Neural progenitor cell (in vitro differentiated cells): ENCODE data around the gene GTPBP2. TPM values are rescaled to one million over a fixed set of nuclear protein-coding genes. Genes with fewer than 3 reads are reported as not detected.
"Not testable (repeated sequence)": the region's sequence is repeated elsewhere in the genome, so short reads cannot be mapped to it uniquely, and the experiment has no call there.

Source experiments
- DNase-seq: peaks from one replicate; pipeline ENCODE4 v3.0.0-alpha.2; 2016; ENCODE audit warnings: low spot score
- H2AFZ ChIP-seq: fragments of 200-600 bp; sonication (generic); replicated peaks from 2 replicates; pipeline ENCODE4 v1.6.1; 2016; ENCODE audit warnings: antibody characterized with exemption
- H3F3A ChIP-seq: fragments of 200-600 bp; sonication (generic); 2 replicates; pipeline ENCODE4 v1.6.1; 2016; ENCODE audit warnings: antibody characterized with exemption, low read depth
- H3K27ac ChIP-seq: fragments of 200-600 bp; sonication (generic); 2 replicates; pipeline ENCODE4 v1.5.1; 2016; ENCODE audit warnings: mild to moderate bottlenecking
- H3K27me3 ChIP-seq: fragments of 200-600 bp; sonication (generic); 2 replicates; pipeline ENCODE4 v1.6.1; 2016; ENCODE audit warnings: mild to moderate bottlenecking, moderate library complexity
- H3K36me3 ChIP-seq: fragments of 200-600 bp; sonication (generic); 2 replicates; pipeline ENCODE4 v1.5.1; 2016
- H3K4me1 ChIP-seq: fragments of 200-600 bp; sonication (generic); 2 replicates; pipeline ENCODE4 v1.6.1; 2016; ENCODE audit warnings: mixed run types
- H3K4me2 ChIP-seq: fragments of 200-600 bp; sonication (generic); 2 replicates; pipeline ENCODE4 v1.6.1; 2016
- H3K4me3 ChIP-seq: fragments of 200-600 bp; sonication (generic); 2 replicates; pipeline ENCODE4 v1.5.1; 2016
- H3K79me2 ChIP-seq: fragments of 200-600 bp; sonication (generic); 2 replicates; pipeline ENCODE4 v1.6.1; 2016; ENCODE audit warnings: low read depth
- H3K9ac ChIP-seq: fragments of 200-600 bp; sonication (generic); 2 replicates; pipeline ENCODE4 v1.6.1; 2016
- H3K9me3 ChIP-seq: fragments of 200-600 bp; sonication (generic); 2 replicates; pipeline ENCODE4 v1.5.1; 2016; ENCODE audit warnings: low read depth
- H4K20me1 ChIP-seq: fragments of 200-600 bp; sonication (generic); 2 replicates; pipeline ENCODE4 v1.6.1; 2016; ENCODE audit warnings: low read depth
- H3K27ac Mint-ChIP-seq: 3 replicates; pipeline ENCODE4 v1.8.0; 2021; ENCODE audit warnings: mixed read lengths
- H3K27me3 Mint-ChIP-seq: 2 replicates; pipeline ENCODE4 v1.8.0; 2022; ENCODE audit warnings: low read depth, mild to moderate bottlenecking, inconsistent platforms, moderate library complexity, mixed read lengths; ENCODE audit not compliant: insufficient read depth
- H3K36me3 Mint-ChIP-seq: 3 replicates; pipeline ENCODE4 v1.8.0; 2021; ENCODE audit warnings: mixed read lengths
- H3K4me1 Mint-ChIP-seq: 3 replicates; pipeline ENCODE4 v1.8.0; 2021; ENCODE audit warnings: mixed read lengths
- H3K4me3 Mint-ChIP-seq: 3 replicates; pipeline ENCODE4 v1.8.0; 2021; ENCODE audit warnings: mild to moderate bottlenecking, moderate library complexity, mixed read lengths
- H3K9me3 Mint-ChIP-seq: 3 replicates; pipeline ENCODE4 v1.8.0; 2020; ENCODE audit warnings: mixed read lengths
- CTCF ChIP-seq: fragments of 200-600 bp; sonication (generic); IDR thresholded peaks from 2 replicates; pipeline ENCODE4 v1.5.1; 2017; ENCODE audit warnings: antibody characterized with exemption, mild to moderate bottlenecking
- EZH2 ChIP-seq: fragments of 200-600 bp; sonication (generic); IDR thresholded peaks from 2 replicates; pipeline ENCODE4 v1.6.1; 2017; ENCODE audit warnings: antibody characterized with exemption, mild to moderate bottlenecking, moderate library complexity
- EZH2phosphoT487 ChIP-seq: fragments of 200-600 bp; sonication (generic); IDR thresholded peaks from 2 replicates; pipeline ENCODE4 v1.6.1; 2017; ENCODE audit warnings: antibody characterized with exemption
- total RNA-seq: library from RNA; depleted of rRNA; stranded (reverse); fragments of >200 nt; gene quantifications from 2 replicates; pipeline ENCODE4 v1.2.3, GENCODE V29; 2015; ENCODE audit warnings: low replicate concordance

The GTPBP2 gene
- total RNA-seq, 1 donor from 2014 or later: 45.5 TPM

- Histone ChIP-seq H3K36me3 (no peaks in the 10 kb centered on the region), H3K27me3 (no peaks in the 10 kb centered on the region), H2AFZ (no peak overlapping the region), H3K4me3 (no peak overlapping the region), H3K79me2 (no peaks in the 10 kb centered on the region), H3K9ac (no peak overlapping the region), H3K9me3 (peaks cover 4% of the 10 kb centered on the region), H3F3A (peaks cover 34% of the 10 kb centered on the region), H3K4me1 (peaks cover 29% of the 10 kb centered on the region), H3K4me2 (no peak overlapping the region), H3K27ac (no peak overlapping the region), H4K20me1 (no peaks in the 10 kb centered on the region)
- Mint-ChIP-seq H3K27me3 (peaks cover 8% of the 10 kb centered on the region), H3K9me3 (peaks cover 10% of the 10 kb centered on the region), H3K36me3 (peaks cover 8% of the 10 kb centered on the region), H3K4me1 (peaks cover 22% of the 10 kb centered on the region), H3K27ac (no peak overlapping the region), H3K4me3 (no peak overlapping the region)
- DNase-seq: no peak
- TF ChIP-seq EZH2: no peak
- no peak for TF ChIP-seq CTCF
- TF ChIP-seq EZH2phosphoT487: no peak
Measured at GRCh38 chr6:43665376-43665775, 36.3 kb upstream of the GTPBP2 start.

- not testable (repeated sequence) for H2AFZ ChIP-seq, H3K27ac Mint-ChIP-seq, DNase-seq, H3K27me3 Mint-ChIP-seq, H3K4me2 ChIP-seq, H3K79me2 ChIP-seq, H3K27me3 ChIP-seq, H3K36me3 ChIP-seq, H3K4me3 ChIP-seq, H3K4me1 ChIP-seq, H3K27ac ChIP-seq, H3K9ac ChIP-seq, H3K4me3 Mint-ChIP-seq, H4K20me1 ChIP-seq, H3K9me3 ChIP-seq
- Mint-ChIP-seq H3K4me1 (peaks cover 11% of the 10 kb centered on the region), H3K9me3 (peaks cover 12% of the 10 kb centered on the region), H3K36me3 (peaks cover 11% of the 10 kb centered on the region)
- peaks cover 11% of the 10 kb centered on the region for H3F3A ChIP-seq
Measured at GRCh38 chr6:43662948-43663347, 33.9 kb upstream of the GTPBP2 start.

DNA sequence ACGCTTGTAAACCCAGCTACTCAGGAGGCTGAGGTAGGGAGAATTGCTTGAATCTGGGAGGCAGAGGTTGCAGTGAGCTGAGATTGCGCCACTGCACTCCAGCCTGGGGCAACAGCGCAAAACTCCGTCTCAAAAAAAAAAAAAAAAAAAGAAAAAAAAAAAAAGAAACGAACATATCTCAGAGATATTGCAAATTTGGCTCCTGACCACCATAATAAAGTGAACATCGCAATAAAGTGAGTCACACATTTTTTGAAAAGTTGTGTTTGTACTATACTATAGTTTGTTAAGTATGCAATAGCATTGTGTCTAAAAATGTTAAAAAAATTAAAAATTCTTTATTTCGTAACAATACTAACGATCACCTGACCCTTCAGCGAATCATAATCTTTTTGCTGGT, 29.1 kb upstream of the GTPBP2 start:
- Mint-ChIP-seq H3K27me3 (peaks cover 2% of the 10 kb centered on the region), H3K36me3 (peaks cover 19% of the 10 kb centered on the region), H3K4me1 (peaks cover 5% of the 10 kb centered on the region), H3K9me3 (peaks cover 12% of the 10 kb centered on the region), H3K4me3 (no peak overlapping the region), H3K27ac (no peak overlapping the region)
- no peaks in the 10 kb centered on the region for H4K20me1 ChIP-seq
- H3K4me3 ChIP-seq: no peak overlapping the region
- TF ChIP-seq EZH2 (no peak), CTCF (no peak), EZH2phosphoT487 (no peak)
- H2AFZ ChIP-seq: no peak overlapping the region
- DNase-seq: no peak
- H3K4me2 ChIP-seq: no peak overlapping the region
- H3K36me3 ChIP-seq: no peaks in the 10 kb centered on the region
- H3K27ac ChIP-seq: no peak overlapping the region
- peaks cover 6% of the 10 kb centered on the region for H3K4me1 ChIP-seq
- no peaks in the 10 kb centered on the region for H3K79me2 ChIP-seq
- peaks cover 4% of the 10 kb centered on the region for H3K9me3 ChIP-seq
- no peak overlapping the region for H3K9ac ChIP-seq
- no peaks in the 10 kb centered on the region for H3F3A ChIP-seq
- no peaks in the 10 kb centered on the region for H3K27me3 ChIP-seq

GRCh38 chr6:43657221-43657802, 28.2 kb upstream of the GTPBP2 start:
- Histone ChIP-seq H3F3A (no peaks in the 10 kb centered on the region), H3K4me2 (no peak overlapping the region), H3K79me2 (no peaks in the 10 kb centered on the region), H2AFZ (no peak overlapping the region), H3K4me1 (peaks cover 6% of the 10 kb centered on the region), H3K9me3 (peaks cover 4% of the 10 kb centered on the region), H3K27ac (no peak overlapping the region), H3K4me3 (no peak overlapping the region), H3K27me3 (no peaks in the 10 kb centered on the region), H4K20me1 (no peaks in the 10 kb centered on the region), H3K36me3 (no peaks in the 10 kb centered on the region), H3K9ac (no peak overlapping the region)
- DNase-seq: no peak
- Mint-ChIP-seq H3K27me3 (peaks cover 2% of the 10 kb centered on the region), H3K36me3 (peaks cover 19% of the 10 kb centered on the region), H3K9me3 (peaks cover 12% of the 10 kb centered on the region), H3K4me1 (peaks cover 5% of the 10 kb centered on the region), H3K4me3 (no peak overlapping the region), H3K27ac (no peak overlapping the region)
- TF ChIP-seq EZH2: no peak
- TF ChIP-seq CTCF: no peak
- no peak for TF ChIP-seq EZH2phosphoT487

- H4K20me1 ChIP-seq, H3K27me3 ChIP-seq, H3K9ac ChIP-seq, H3K36me3 Mint-ChIP-seq, DNase-seq, H3K9me3 ChIP-seq, H3K4me1 ChIP-seq, H3K79me2 ChIP-seq, H2AFZ ChIP-seq, H3K4me2 ChIP-seq, H3K27ac Mint-ChIP-seq, H3K9me3 Mint-ChIP-seq, H3K27ac ChIP-seq, H3K4me1 Mint-ChIP-seq, H3K4me3 ChIP-seq, H3K27me3 Mint-ChIP-seq, H3F3A ChIP-seq, H3K36me3 ChIP-seq, H3K4me3 Mint-ChIP-seq: not testable (repeated sequence)
Measured at GRCh38 chr6:43652822-43653221, 23.8 kb upstream of the GTPBP2 start.
